OCI-LY7 (cell line): ENCODE measurements around the gene TMEM144.

Experiments
- EZH2phosphoT487 ChIP-seq: fragments of 200-600 bp; sonication (generic); IDR thresholded peaks from 2 replicates; pipeline ENCODE4 v1.6.1; 2018; ENCODE audit warnings: low read depth, borderline replicate concordance, mild to moderate bottlenecking, mixed run types, antibody characterized with exemption, low read length, moderate library complexity, mixed read lengths
- TF ChIP-seq, protein P1 (sequence below): fragments of 200-600 bp; sonication (generic); conservative IDR thresholded peaks from 2 replicates; pipeline ENCODE4 v1.5.1; 2014; ENCODE audit warnings: mild to moderate bottlenecking, antibody characterized with exemption, low read length, moderate library complexity, mixed read lengths

DNA sequence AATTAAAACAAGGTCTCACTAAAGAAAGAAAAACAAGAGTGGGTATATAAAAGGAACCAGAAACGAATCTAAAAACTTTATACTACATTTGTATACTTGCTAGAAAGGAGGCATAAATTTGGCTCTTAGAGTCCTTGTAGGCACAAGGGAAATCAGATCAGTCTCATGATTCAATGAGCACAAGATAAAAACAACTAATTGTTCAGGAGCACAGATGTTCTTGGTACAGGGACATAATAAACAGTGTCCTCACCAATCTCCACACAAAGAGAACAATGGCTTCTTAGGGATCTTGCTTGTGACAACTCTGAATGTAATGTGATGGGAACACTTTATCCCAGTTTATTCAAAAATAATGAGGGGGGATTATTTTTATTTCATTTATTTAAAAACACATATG lies 28.3 kb downstream of the TMEM144 start:
- TF ChIP-seq, protein P1, sequence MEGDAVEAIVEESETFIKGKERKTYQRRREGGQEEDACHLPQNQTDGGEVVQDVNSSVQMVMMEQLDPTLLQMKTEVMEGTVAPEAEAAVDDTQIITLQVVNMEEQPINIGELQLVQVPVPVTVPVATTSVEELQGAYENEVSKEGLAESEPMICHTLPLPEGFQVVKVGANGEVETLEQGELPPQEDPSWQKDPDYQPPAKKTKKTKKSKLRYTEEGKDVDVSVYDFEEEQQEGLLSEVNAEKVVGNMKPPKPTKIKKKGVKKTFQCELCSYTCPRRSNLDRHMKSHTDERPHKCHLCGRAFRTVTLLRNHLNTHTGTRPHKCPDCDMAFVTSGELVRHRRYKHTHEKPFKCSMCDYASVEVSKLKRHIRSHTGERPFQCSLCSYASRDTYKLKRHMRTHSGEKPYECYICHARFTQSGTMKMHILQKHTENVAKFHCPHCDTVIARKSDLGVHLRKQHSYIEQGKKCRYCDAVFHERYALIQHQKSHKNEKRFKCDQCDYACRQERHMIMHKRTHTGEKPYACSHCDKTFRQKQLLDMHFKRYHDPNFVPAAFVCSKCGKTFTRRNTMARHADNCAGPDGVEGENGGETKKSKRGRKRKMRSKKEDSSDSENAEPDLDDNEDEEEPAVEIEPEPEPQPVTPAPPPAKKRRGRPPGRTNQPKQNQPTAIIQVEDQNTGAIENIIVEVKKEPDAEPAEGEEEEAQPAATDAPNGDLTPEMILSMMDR = no peak
- TF ChIP-seq EZH2phosphoT487 = no peak
